ENCODE measurements around the gene THAP7. TPM values are rescaled to one million over a fixed set of nuclear protein-coding genes. Genes with fewer than 3 reads are reported as not detected.

The THAP7 gene
- total and polyA plus RNA-seq, 2 of the 13 experiments (the other 11 are each of a cell fraction or from before 2014, with no cell fraction given), result 13.0 to 25.5 TPM

DNA sequence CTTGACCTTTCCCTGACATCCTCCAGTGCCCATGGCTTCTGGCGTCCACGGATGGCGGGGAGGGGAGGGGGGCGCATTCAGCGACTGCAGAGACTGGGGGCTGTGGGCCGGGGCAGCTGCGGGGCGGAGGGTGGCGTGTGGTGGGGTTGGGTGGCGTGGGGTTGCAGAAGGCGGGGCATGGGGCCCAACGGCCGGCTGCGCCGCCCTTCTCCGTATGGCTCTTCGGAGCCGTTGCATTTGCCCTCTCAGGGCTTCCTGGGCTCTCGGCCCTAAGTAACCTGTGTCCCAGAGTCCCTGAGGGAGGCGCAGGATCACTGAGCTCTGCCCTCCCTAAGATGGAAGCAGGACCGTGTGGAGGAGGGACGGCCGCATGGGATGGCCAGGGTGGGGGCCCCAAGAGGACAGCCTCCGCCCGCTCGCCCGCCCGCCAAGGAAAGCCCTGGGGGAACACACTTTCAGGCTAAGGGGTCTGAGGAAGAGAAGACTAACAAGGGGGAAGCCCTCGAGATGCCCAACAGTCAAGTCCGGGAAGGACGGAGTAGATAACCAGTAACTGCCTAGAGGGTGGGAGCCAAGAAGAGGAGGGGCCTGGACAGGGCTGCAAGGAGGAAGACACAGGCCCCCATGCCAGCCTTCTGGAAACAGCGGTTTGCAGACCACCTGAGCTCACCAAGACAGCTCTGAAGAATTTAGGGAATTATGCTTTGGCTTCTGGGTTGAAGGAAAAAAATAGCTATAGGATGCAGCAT lies 44.1 kb downstream of the THAP7 start (continued):
- TF ChIP-seq, protein P1, sequence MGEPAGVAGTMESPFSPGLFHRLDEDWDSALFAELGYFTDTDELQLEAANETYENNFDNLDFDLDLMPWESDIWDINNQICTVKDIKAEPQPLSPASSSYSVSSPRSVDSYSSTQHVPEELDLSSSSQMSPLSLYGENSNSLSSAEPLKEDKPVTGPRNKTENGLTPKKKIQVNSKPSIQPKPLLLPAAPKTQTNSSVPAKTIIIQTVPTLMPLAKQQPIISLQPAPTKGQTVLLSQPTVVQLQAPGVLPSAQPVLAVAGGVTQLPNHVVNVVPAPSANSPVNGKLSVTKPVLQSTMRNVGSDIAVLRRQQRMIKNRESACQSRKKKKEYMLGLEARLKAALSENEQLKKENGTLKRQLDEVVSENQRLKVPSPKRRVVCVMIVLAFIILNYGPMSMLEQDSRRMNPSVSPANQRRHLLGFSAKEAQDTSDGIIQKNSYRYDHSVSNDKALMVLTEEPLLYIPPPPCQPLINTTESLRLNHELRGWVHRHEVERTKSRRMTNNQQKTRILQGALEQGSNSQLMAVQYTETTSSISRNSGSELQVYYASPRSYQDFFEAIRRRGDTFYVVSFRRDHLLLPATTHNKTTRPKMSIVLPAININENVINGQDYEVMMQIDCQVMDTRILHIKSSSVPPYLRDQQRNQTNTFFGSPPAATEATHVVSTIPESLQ (CRISPR knock-in tag; conservative IDR thresholded peaks at IDR 0.05), result no peak
- TF ChIP-seq HDAC2 (CRISPR knock-in tag; IDR thresholded peaks at IDR 0.05), result peak; percentile 29
- TF ChIP-seq, protein P2, sequence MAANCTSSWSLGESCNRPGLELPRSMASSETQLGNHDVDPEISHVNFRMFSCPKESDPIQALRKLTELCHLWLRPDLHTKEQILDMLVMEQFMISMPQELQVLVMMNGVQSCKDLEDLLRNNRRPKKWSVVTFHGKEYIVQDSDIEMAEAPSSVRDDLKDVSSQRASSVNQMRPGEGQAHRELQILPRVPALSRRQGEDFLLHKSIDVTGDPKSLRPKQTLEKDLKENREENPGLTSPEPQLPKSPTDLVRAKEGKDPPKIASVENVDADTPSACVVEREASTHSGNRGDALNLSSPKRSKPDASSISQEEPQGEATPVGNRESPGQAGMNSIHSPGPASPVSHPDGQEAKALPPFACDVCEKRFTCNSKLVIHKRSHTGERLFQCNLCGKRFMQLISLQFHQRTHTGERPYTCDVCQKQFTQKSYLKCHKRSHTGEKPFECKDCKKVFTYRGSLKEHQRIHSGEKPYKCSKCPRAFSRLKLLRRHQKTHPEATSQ (CRISPR knock-in tag; IDR thresholded peaks at IDR 0.05; ENCODE audit: borderline replicate concordance), result 0 out of 2 replicates have a peak, but pooled peaks have one; percentile 26
- TF ChIP-seq ATF7-NPFF (CRISPR knock-in tag; IDR thresholded peaks at IDR 0.05; ENCODE audit: low read depth), result 0 out of 2 replicates have a peak, but pooled peaks have one; percentile 5
- TF ChIP-seq GFI1 (CRISPR knock-in tag; IDR thresholded peaks at IDR 0.05; ENCODE audit: borderline replicate concordance), result peak; percentile 48; the same call in 1 of the 2 replicates
- peak; percentile 6; the same call in 1 of the 2 replicates for TF ChIP-seq ZNF709 (CRISPR knock-in tag; IDR thresholded peaks at IDR 0.05)
- TF ChIP-seq, protein P3, sequence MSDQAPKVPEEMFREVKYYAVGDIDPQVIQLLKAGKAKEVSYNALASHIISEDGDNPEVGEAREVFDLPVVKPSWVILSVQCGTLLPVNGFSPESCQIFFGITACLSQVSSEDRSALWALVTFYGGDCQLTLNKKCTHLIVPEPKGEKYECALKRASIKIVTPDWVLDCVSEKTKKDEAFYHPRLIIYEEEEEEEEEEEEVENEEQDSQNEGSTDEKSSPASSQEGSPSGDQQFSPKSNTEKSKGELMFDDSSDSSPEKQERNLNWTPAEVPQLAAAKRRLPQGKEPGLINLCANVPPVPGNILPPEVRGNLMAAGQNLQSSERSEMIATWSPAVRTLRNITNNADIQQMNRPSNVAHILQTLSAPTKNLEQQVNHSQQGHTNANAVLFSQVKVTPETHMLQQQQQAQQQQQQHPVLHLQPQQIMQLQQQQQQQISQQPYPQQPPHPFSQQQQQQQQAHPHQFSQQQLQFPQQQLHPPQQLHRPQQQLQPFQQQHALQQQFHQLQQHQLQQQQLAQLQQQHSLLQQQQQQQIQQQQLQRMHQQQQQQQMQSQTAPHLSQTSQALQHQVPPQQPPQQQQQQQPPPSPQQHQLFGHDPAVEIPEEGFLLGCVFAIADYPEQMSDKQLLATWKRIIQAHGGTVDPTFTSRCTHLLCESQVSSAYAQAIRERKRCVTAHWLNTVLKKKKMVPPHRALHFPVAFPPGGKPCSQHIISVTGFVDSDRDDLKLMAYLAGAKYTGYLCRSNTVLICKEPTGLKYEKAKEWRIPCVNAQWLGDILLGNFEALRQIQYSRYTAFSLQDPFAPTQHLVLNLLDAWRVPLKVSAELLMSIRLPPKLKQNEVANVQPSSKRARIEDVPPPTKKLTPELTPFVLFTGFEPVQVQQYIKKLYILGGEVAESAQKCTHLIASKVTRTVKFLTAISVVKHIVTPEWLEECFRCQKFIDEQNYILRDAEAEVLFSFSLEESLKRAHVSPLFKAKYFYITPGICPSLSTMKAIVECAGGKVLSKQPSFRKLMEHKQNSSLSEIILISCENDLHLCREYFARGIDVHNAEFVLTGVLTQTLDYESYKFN (CRISPR knock-in tag; conservative IDR thresholded peaks at IDR 0.05), result no peak; the same call in none of the 2 replicates
- TF ChIP-seq, protein P4, sequence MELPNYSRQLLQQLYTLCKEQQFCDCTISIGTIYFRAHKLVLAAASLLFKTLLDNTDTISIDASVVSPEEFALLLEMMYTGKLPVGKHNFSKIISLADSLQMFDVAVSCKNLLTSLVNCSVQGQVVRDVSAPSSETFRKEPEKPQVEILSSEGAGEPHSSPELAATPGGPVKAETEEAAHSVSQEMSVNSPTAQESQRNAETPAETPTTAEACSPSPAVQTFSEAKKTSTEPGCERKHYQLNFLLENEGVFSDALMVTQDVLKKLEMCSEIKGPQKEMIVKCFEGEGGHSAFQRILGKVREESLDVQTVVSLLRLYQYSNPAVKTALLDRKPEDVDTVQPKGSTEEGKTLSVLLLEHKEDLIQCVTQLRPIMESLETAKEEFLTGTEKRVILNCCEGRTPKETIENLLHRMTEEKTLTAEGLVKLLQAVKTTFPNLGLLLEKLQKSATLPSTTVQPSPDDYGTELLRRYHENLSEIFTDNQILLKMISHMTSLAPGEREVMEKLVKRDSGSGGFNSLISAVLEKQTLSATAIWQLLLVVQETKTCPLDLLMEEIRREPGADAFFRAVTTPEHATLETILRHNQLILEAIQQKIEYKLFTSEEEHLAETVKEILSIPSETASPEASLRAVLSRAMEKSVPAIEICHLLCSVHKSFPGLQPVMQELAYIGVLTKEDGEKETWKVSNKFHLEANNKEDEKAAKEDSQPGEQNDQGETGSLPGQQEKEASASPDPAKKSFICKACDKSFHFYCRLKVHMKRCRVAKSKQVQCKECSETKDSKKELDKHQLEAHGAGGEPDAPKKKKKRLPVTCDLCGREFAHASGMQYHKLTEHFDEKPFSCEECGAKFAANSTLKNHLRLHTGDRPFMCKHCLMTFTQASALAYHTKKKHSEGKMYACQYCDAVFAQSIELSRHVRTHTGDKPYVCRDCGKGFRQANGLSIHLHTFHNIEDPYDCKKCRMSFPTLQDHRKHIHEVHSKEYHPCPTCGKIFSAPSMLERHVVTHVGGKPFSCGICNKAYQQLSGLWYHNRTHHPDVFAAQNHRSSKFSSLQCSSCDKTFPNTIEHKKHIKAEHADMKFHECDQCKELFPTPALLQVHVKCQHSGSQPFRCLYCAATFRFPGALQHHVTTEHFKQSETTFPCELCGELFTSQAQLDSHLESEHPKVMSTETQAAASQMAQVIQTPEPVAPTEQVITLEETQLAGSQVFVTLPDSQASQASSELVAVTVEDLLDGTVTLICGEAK (IDR thresholded peaks at IDR 0.05), result no peak
- TF ChIP-seq, protein P4 (CRISPR knock-in tag; IDR thresholded peaks at IDR 0.05), result peak; percentile 57; the same call in 1 of the 2 replicates
- TF ChIP-seq PHF20 (CRISPR knock-in tag; IDR thresholded peaks at IDR 0.05), result 0 out of 2 replicates have a peak, but pooled peaks have one; percentile 27
